Smooth muscle cell (in vitro differentiated cells): Measurements from ENCODE around the gene FBXL7. TPM values are rescaled to one million over a fixed set of nuclear protein-coding genes. Genes with fewer than 3 reads are reported as not detected.

Experiments
- DNase-seq: peaks from one replicate; lab custom pipeline; 2025; ENCODE audit not compliant: unreplicated experiment; lab: John Stamatoyannopoulos, UW
- H2AFZ ChIP-seq: fragments of 200-600 bp; sonication (generic); 2 replicates; pipeline ENCODE4 v1.6.0; 2016; ENCODE audit warnings: antibody characterized with exemption, low read depth, mild to moderate bottlenecking
- H3F3A ChIP-seq: fragments of 200-600 bp; sonication (generic); 2 replicates; pipeline ENCODE4 v1.6.0; 2017; ENCODE audit warnings: antibody characterized with exemption, low read depth
- H3K27ac ChIP-seq: fragments of 200-600 bp; sonication (generic); 2 replicates; pipeline ENCODE4 v1.5.1; 2016; ENCODE audit warnings: low read depth, mild to moderate bottlenecking
- H3K27me3 ChIP-seq: fragments of 200-600 bp; sonication (generic); 2 replicates; pipeline ENCODE4 v1.6.1; 2016; ENCODE audit warnings: low read depth, mild to moderate bottlenecking
- H3K36me3 ChIP-seq: fragments of 200-600 bp; sonication (generic); 2 replicates; pipeline ENCODE4 v1.5.1; 2016; ENCODE audit warnings: low read depth
- H3K4me1 ChIP-seq: fragments of 200-600 bp; sonication (generic); 2 replicates; pipeline ENCODE4 v1.5.1; 2016; ENCODE audit warnings: low read depth
- H3K4me2 ChIP-seq: fragments of 200-600 bp; sonication (generic); 2 replicates; pipeline ENCODE4 v1.6.0; 2016; ENCODE audit warnings: mild to moderate bottlenecking
- H3K4me3 ChIP-seq: fragments of 200-600 bp; sonication (generic); 2 replicates; pipeline ENCODE4 v1.5.1; 2016; ENCODE audit warnings: mild to moderate bottlenecking
- H3K79me2 ChIP-seq: fragments of 200-600 bp; sonication (generic); 2 replicates; pipeline ENCODE4 v1.6.0; 2016; ENCODE audit warnings: low read depth, mild to moderate bottlenecking
- H3K9ac ChIP-seq: fragments of 200-600 bp; sonication (generic); 2 replicates; pipeline ENCODE4 v1.6.0; 2016; ENCODE audit warnings: low read depth
- H3K9me3 ChIP-seq: fragments of 200-600 bp; sonication (generic); replicated peaks from 2 replicates; pipeline ENCODE4 v1.5.1; 2016; ENCODE audit warnings: low read depth
- H4K20me1 ChIP-seq: fragments of 200-600 bp; sonication (generic); 2 replicates; pipeline ENCODE4 v1.6.0; 2016; ENCODE audit warnings: low read depth
- WGBS: methylation state at CpG from one replicate; pipeline ENCODE4 v1.1.7; 2016; ENCODE audit warnings: low lambda C conversion rate; 5-methylcytosine and 5-hydroxymethylcytosine counted together
- polyA plus RNA-seq: library from polyadenylated mRNA; unstranded; fragments of >200 nt; fragmentation: Nextera tagmentation; extraction: Ambion mirVana; gene quantifications from 2 replicates; pipeline ENCODE4 v1.2.1, GENCODE V29; 2016
- total RNA-seq: library from RNA; depleted of rRNA; stranded (reverse); fragments of >200 nt; gene quantifications from 2 replicates; pipeline ENCODE4 v1.2.3, GENCODE V29; 2014
- TF ChIP-seq, protein P1 (sequence below): fragments of 200-600 bp; sonication (generic); IDR thresholded peaks from 2 replicates; pipeline ENCODE4 v1.5.1; 2017; ENCODE audit warnings: borderline replicate concordance, mild to moderate bottlenecking, antibody characterized with exemption; ENCODE audit not compliant: insufficient read depth, poor library complexity, severe bottlenecking

The FBXL7 gene
- total and polyA plus RNA-seq, 2 experiments from 2014 or later: 20.2 to 21.0 TPM

DNA sequence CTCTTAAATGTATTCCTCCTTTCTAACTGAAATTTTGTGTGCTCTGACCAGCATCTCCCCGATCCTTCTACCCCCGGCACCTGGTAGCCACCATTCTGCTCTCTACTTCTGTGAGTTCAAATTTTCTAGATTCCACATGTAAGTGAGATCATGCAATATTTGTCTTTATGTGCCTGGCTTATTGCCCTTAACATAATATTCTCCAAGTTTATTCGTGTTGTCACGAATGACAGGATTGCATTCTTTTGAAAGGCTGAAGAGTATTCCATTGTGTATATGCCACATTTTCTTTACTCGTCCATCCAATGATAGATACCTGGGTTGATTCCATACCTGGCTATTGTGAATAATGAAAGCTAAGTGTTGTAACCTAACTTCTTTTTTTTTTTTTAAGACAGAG, 29.0 kb downstream of the FBXL7 start:
- Histone ChIP-seq H3K9ac (no peak overlapping the region), H4K20me1 (peaks cover 77% of the 10 kb centered on the region), H2AFZ (no peak overlapping the region), H3K27me3 (no peaks in the 10 kb centered on the region), H3F3A (no peaks in the 10 kb centered on the region), H3K4me3 (no peak overlapping the region), H3K27ac (no peak overlapping the region), H3K79me2 (peaks cover 24% of the 10 kb centered on the region), H3K4me1 (no peaks in the 10 kb centered on the region), H3K9me3 (no peaks in the 10 kb centered on the region), H3K4me2 (no peak overlapping the region), H3K36me3 (no peaks in the 10 kb centered on the region)
- WGBS: 98% methylated on average over 5 of the region's 5 CpGs
- DNase-seq: no peak
- TF ChIP-seq, protein P1, sequence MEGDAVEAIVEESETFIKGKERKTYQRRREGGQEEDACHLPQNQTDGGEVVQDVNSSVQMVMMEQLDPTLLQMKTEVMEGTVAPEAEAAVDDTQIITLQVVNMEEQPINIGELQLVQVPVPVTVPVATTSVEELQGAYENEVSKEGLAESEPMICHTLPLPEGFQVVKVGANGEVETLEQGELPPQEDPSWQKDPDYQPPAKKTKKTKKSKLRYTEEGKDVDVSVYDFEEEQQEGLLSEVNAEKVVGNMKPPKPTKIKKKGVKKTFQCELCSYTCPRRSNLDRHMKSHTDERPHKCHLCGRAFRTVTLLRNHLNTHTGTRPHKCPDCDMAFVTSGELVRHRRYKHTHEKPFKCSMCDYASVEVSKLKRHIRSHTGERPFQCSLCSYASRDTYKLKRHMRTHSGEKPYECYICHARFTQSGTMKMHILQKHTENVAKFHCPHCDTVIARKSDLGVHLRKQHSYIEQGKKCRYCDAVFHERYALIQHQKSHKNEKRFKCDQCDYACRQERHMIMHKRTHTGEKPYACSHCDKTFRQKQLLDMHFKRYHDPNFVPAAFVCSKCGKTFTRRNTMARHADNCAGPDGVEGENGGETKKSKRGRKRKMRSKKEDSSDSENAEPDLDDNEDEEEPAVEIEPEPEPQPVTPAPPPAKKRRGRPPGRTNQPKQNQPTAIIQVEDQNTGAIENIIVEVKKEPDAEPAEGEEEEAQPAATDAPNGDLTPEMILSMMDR: no peak

DNA sequence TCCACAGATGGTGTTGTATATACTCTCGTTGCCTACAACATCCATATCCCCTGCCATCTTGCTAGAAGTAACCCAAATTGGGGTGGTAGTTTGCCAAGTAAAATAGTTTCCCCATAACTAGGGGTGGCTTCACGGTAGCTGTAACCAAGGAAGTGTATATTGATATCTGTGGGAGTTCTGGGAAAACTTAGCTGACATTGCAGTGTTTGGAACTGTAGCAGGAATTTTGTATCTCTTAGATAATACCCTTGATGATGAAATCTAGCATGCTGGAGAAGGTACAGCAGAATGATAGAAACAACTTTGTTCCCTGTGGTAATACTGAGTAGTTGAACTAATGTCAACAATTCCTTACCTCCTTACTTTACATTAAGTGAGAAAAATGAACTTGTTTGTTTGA, 29.8 kb downstream of the FBXL7 start:
- Histone ChIP-seq H3F3A (no peaks in the 10 kb centered on the region), H4K20me1 (peaks cover 77% of the 10 kb centered on the region), H3K9me3 (no peaks in the 10 kb centered on the region), H3K9ac (no peak overlapping the region), H3K27ac (no peak overlapping the region), H3K79me2 (peaks cover 28% of the 10 kb centered on the region), H3K27me3 (no peaks in the 10 kb centered on the region), H3K4me1 (no peaks in the 10 kb centered on the region), H3K36me3 (no peaks in the 10 kb centered on the region), H3K4me3 (no peak overlapping the region), H2AFZ (no peak overlapping the region), H3K4me2 (no peak overlapping the region)
- TF ChIP-seq, protein P1: no peak
- DNase-seq: no peak
- 91% methylated on average over 2 of the region's 2 CpGs for WGBS

DNA sequence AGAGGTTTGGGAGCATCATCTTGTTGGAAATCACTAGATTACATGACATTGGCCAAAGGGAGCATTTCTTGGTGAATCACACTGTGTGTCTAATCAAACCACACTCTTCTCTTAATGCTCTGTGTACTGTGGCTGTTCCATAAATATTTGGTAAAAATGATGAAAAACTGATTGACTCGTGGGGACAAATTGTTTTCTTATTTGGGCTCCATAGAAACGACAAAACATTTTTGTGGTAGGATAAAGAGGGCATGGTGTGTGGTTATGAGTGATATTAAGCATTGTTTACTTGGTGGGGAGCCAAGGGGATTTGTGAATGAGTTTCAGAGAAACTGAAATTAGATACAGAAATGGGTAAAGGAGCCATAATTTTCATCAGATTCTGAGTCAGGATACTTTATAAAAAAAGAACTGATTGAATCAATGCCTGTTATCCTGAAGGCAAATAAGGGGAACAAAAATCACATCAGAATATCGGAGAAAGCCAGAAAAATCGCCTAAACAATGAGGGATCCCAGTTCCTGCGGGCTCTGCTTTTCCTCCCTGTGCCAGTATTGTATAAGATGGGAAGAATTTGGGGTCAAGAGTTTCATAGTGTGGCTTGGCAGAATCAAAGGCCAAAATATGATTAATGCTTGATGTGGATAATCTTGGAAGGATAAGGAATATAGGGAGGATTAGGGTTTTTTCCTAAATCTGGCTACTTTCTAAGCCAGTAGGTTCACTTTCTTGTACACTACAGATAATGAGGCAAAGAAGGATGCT, 33.3 kb downstream of the FBXL7 start:
- Histone ChIP-seq H3K27ac (peak overlapping the region; percentile 30), H3K27me3 (no peaks in the 10 kb centered on the region), H3K4me2 (no peak overlapping the region), H3F3A (no peaks in the 10 kb centered on the region), H2AFZ (no peak overlapping the region), H3K9ac (no peak overlapping the region), H4K20me1 (peaks cover 85% of the 10 kb centered on the region), H3K4me3 (no peak overlapping the region), H3K9me3 (no peaks in the 10 kb centered on the region), H3K4me1 (no peaks in the 10 kb centered on the region), H3K79me2 (peaks cover 41% of the 10 kb centered on the region), H3K36me3 (no peaks in the 10 kb centered on the region)
- DNase-seq: no peak
- WGBS: 78% methylated on average over 5 of the region's 5 CpGs
- TF ChIP-seq, protein P1: no peak

DNA sequence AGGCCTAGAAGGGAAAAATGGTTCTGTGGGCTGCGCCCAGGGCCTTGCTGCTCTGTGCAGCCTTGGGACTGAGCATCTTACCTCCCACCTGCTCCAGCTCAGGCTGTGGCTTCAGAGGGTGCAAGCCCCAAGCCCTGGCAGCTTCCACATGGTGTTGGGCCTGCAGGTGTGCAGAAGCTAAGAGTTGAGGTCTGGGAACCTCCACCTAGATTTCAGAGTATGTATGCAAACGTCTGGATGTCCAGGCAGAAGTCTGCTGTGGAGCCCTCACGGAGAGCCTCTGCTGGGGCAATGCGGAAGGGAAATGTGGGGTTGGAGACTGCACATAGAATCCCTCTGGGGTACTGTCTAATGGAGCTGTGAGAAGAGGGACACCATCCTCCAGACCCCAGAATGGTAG, 36.0 kb downstream of the FBXL7 start:
- H3F3A ChIP-seq: no peaks in the 10 kb centered on the region
- no peaks in the 10 kb centered on the region for H3K36me3 ChIP-seq
- no peaks in the 10 kb centered on the region for H3K9me3 ChIP-seq
- H3K9ac ChIP-seq: no peak overlapping the region
- peaks cover 52% of the 10 kb centered on the region for H3K79me2 ChIP-seq
- H3K4me1 ChIP-seq: no peaks in the 10 kb centered on the region
- H3K27me3 ChIP-seq: no peaks in the 10 kb centered on the region
- no peak overlapping the region for H3K4me3 ChIP-seq
- DNase-seq: no peak
- H3K27ac ChIP-seq: no peak overlapping the region
- H4K20me1 ChIP-seq: peaks cover 97% of the 10 kb centered on the region
- 100% methylated on average over 4 of the region's 4 CpGs for WGBS
- no peak overlapping the region for H3K4me2 ChIP-seq
- H2AFZ ChIP-seq: no peak overlapping the region
- TF ChIP-seq, protein P1: no peak
